GM19023 (cell line): ENCODE measurements around the gene IL2RA.

ENCODE experiments used
- ATAC-seq: cut with Tn5 transposase; IDR thresholded peaks from one replicate; pipeline ENCODE4 v1.9.1; 2021; ENCODE audit warnings: mild to moderate bottlenecking, moderate library complexity; ENCODE audit not compliant: unreplicated experiment

The IL2RA gene

GRCh38 chr10:5989756-5990155 lies 72.4 kb downstream of the IL2RA start:
- no peak for ATAC-seq

GRCh38 chr10:5988336-5988920 lies 73.7 kb downstream of the IL2RA start:
- ATAC-seq: no peak

- no peak for ATAC-seq
Observed at GRCh38 chr10:5987747-5988146, 74.4 kb downstream of the IL2RA start.

- ATAC-seq: no peak
Observed at GRCh38 chr10:5985029-5985428, 77.1 kb downstream of the IL2RA start.

- no peak for ATAC-seq
Observed at GRCh38 chr10:5983774-5984173, 78.4 kb downstream of the IL2RA start.

GRCh38 chr10:5981529-5981928 lies 80.6 kb downstream of the IL2RA start:
- no peak for ATAC-seq

GRCh38 chr10:5978230-5978489 lies 84.0 kb downstream of the IL2RA start:
- no peak for ATAC-seq

- ATAC-seq: peak; percentile 65
Observed at GRCh38 chr10:5977471-5978229, 84.5 kb downstream of the IL2RA start, which contains the start of gene IL15RA. TSS of gene IL15RA (minus strand) at chr10:5977543. CDS start at chr10:5977492, 51 bp downstream.

GRCh38 chr10:5976512-5977470 lies 85.4 kb downstream of the IL2RA start:
- ATAC-seq: peak; percentile 17

- ATAC-seq: peak; percentile 56
Observed at GRCh38 chr10:5975641-5976473, 86.3 kb downstream of the IL2RA start.

- no peak for ATAC-seq
Observed at GRCh38 chr10:5973069-5973468, 89.1 kb downstream of the IL2RA start.

GRCh38 chr10:5971886-5972285 lies 90.3 kb downstream of the IL2RA start:
- no peak for ATAC-seq

GRCh38 chr10:5971315-5971832 lies 90.8 kb downstream of the IL2RA start:
- no peak for ATAC-seq

GRCh38 chr10:5970527-5970926 lies 91.6 kb downstream of the IL2RA start:
- ATAC-seq: no peak

GRCh38 chr10:5970066-5970465 lies 92.1 kb downstream of the IL2RA start:
- no peak for ATAC-seq

GRCh38 chr10:5968681-5969453 lies 93.3 kb downstream of the IL2RA start:
- ATAC-seq: no peak

- ATAC-seq: no peak
Observed at GRCh38 chr10:5968037-5968680, 94.0 kb downstream of the IL2RA start.

- no peak for ATAC-seq
Observed at GRCh38 chr10:5965266-5965665, 96.9 kb downstream of the IL2RA start.

GRCh38 chr10:5964736-5965135 lies 97.4 kb downstream of the IL2RA start:
- no peak for ATAC-seq
